AG04450 (cell line): ENCODE data around the gene SORCS2. TPM values are rescaled to one million over a fixed set of nuclear protein-coding genes. Genes with fewer than 3 reads are reported as not detected.

Experiments used
- CTCF ChIA-PET: fragments of 300-600, 350-600 bp; formaldehyde crosslinking; extraction: SDS; loops from one replicate; lab custom pipeline; 2022; ENCODE audit warnings: antibody characterized with exemption, inconsistent platforms; lab: Charles Lee
- POLR2A ChIA-PET: fragments of 350-600 bp; formaldehyde crosslinking; extraction: SDS; loops from one replicate; lab custom pipeline; 2021; ENCODE audit warnings: antibody characterized with exemption, inconsistent platforms; lab: Yijun Ruan, JAX
- DNase-seq: peaks from one replicate; pipeline ENCODE4 v3.0.0-alpha.2; 2011; ENCODE audit warnings: low read depth, low spot score
- H3K27ac ChIP-seq: one replicate; pipeline ENCODE4 v1.5.1; 2012; ENCODE audit warnings: low read depth, low read length, control low read depth
- H3K27me3 ChIP-seq: one replicate; pipeline ENCODE4 v1.6.0; 2012; ENCODE audit warnings: low read length; ENCODE audit not compliant: control insufficient read depth, insufficient read depth
- H3K4me3 ChIP-seq: 2 replicates; pipeline ENCODE4 v1.5.1; 2011; ENCODE audit warnings: mild to moderate bottlenecking, low read depth, low read length, control low read depth
- H3K9me3 ChIP-seq: 2 replicates; pipeline ENCODE4 v1.5.1; 2012; ENCODE audit warnings: low read length; ENCODE audit not compliant: control insufficient read depth, insufficient read depth
- CTCF ChIP-seq: IDR thresholded peaks from 2 replicates; pipeline ENCODE4 v1.5.1; 2011; ENCODE audit warnings: low read depth, low read length, control low read depth, inconsistent platforms
- polyA plus RNA-seq: library from polyadenylated mRNA; depleted of rRNA; stranded (reverse); fragments of >200 nt; gene quantifications from 2 replicates; pipeline ENCODE4 v1.2.3, GENCODE V29; 2011

Gene SORCS2
- polyA plus RNA-seq, 1 experiment: 0.29 TPM

- H3K27ac ChIP-seq: no peak overlapping the region
- H3K9me3 ChIP-seq: no peaks in the 10 kb centered on the region; the same call in 1 of the 2 replicates
- H3K27me3 ChIP-seq: peaks cover 30% of the 10 kb centered on the region
- CTCF ChIA-PET: no interaction called here
- POLR2A ChIA-PET: no interaction called here
- no peak for TF ChIP-seq CTCF
- no peak overlapping the region for H3K4me3 ChIP-seq
- DNase-seq: no peak
Observed at GRCh38 chr4:7485096-7485495, 292.8 kb downstream of the SORCS2 start.

GRCh38 chr4:7486101-7486500 lies 293.8 kb downstream of the SORCS2 start:
- POLR2A ChIA-PET: no interaction called here
- Histone ChIP-seq H3K27me3 (peaks cover 30% of the 10 kb centered on the region), H3K9me3 (no peaks in the 10 kb centered on the region; the same call in 1 of the 2 replicates), H3K4me3 (no peak overlapping the region), H3K27ac (no peak overlapping the region)
- CTCF ChIA-PET: no interaction called here
- DNase-seq: no peak
- no peak for TF ChIP-seq CTCF

GRCh38 chr4:7487502-7487901 lies 295.2 kb downstream of the SORCS2 start:
- H3K27me3 ChIP-seq: peaks cover 32% of the 10 kb centered on the region
- H3K9me3 ChIP-seq: no peaks in the 10 kb centered on the region; the same call in 1 of the 2 replicates
- ChIA-PET CTCF (interaction anchor here (0.6 kb wide), 1 partner anchor 190 kb away, joined by 3 read pairs; no protein-coding TSS in a partner anchor), POLR2A (no interaction called here)
- no peak overlapping the region for H3K4me3 ChIP-seq
- TF ChIP-seq CTCF: no peak
- no peak overlapping the region for H3K27ac ChIP-seq
- DNase-seq: no peak

- Histone ChIP-seq H3K27me3 (peaks cover 35% of the 10 kb centered on the region), H3K9me3 (no peaks in the 10 kb centered on the region; the same call in 1 of the 2 replicates), H3K27ac (no peak overlapping the region), H3K4me3 (no peak overlapping the region)
- no peak for TF ChIP-seq CTCF
- ChIA-PET POLR2A (no interaction called here), CTCF (no interaction called here)
- DNase-seq: no peak
Observed at GRCh38 chr4:7487998-7488671, 295.8 kb downstream of the SORCS2 start.

- H3K27ac ChIP-seq: no peak overlapping the region
- ChIA-PET CTCF (no interaction called here), POLR2A (no interaction called here)
- H3K27me3 ChIP-seq: peaks cover 29% of the 10 kb centered on the region
- TF ChIP-seq CTCF: no peak
- DNase-seq: no peak
- H3K9me3 ChIP-seq: no peaks in the 10 kb centered on the region; the same call in 1 of the 2 replicates
- no peak overlapping the region for H3K4me3 ChIP-seq
Observed at GRCh38 chr4:7491915-7492314, 299.6 kb downstream of the SORCS2 start.
